Muscle layer of duodenum (tissue), 2 donors: ENCODE measurements around the gene BICRAL.

Source experiments
- H3K27ac ChIP-seq: one replicate; pipeline ENCODE4 v1.7.0; 2013; ENCODE audit warnings: mild to moderate bottlenecking, low read length
- H3K27me3 ChIP-seq: one replicate; pipeline ENCODE4 v1.7.0; 2013; ENCODE audit warnings: low read depth, mild to moderate bottlenecking, control low read depth, low read length
- H3K36me3 ChIP-seq, 2 donors: one replicate each; pipeline ENCODE4 v1.7.0; 2013; ENCODE audit warnings: low read length in 2 of 2, control low read depth in 1 of 2, mild to moderate bottlenecking in 1 of 2; ENCODE audit not compliant: insufficient read depth in 2 of 2, control insufficient read depth in 1 of 2
- H3K4me1 ChIP-seq, 2 donors: one replicate each; pipeline ENCODE4 v1.7.0; 2013; ENCODE audit warnings: low read length in 2 of 2, mild to moderate bottlenecking in 2 of 2, control low read depth in 1 of 2, moderate library complexity in 1 of 2; ENCODE audit not compliant: insufficient read depth in 2 of 2, control insufficient read depth in 1 of 2
- H3K4me3 ChIP-seq, 2 donors: one replicate each; pipeline ENCODE4 v1.7.0; 2013; ENCODE audit warnings: low read length in 2 of 2, low read depth in 1 of 2, mild to moderate bottlenecking in 1 of 2
- H3K9me3 ChIP-seq, 2 donors: one replicate each; pipeline ENCODE4 v1.7.0; 2013; ENCODE audit warnings: low read length in 2 of 2, control low read depth in 1 of 2, mild to moderate bottlenecking in 1 of 2; ENCODE audit not compliant: control insufficient read depth in 1 of 2
- donor health status: healthy.

BICRAL gene

GRCh38 chr6:42783177-42783875 lies 1.5 kb downstream of the BICRAL start:
- H3K27ac ChIP-seq, result peak overlapping the region; percentile 100
- no peaks in the 10 kb centered on the region for H3K9me3 ChIP-seq
- H3K4me3 ChIP-seq, result peak overlapping the region; percentile 85 to 98
- H3K27me3 ChIP-seq, result no peaks in the 10 kb centered on the region
- H3K4me1 ChIP-seq, result peaks cover 18 to 36% of the 10 kb centered on the region in 2 donors
- peaks cover 0 to 6% of the 10 kb centered on the region in 2 donors for H3K36me3 ChIP-seq

- H3K36me3 ChIP-seq, result peaks cover 0 to 6% of the 10 kb centered on the region in 2 donors
- no peaks in the 10 kb centered on the region for H3K9me3 ChIP-seq
- H3K27ac ChIP-seq, result peak overlapping the region; percentile 100
- peaks cover 18 to 43% of the 10 kb centered on the region in 2 donors for H3K4me1 ChIP-seq
- peak overlapping the region; percentile 85 to 98 for H3K4me3 ChIP-seq
- no peaks in the 10 kb centered on the region for H3K27me3 ChIP-seq
Measured at GRCh38 chr6:42783876-42784642, 2.2 kb downstream of the BICRAL start.

- peak overlapping the region; percentile 100 for H3K27ac ChIP-seq
- no peaks in the 10 kb centered on the region for H3K27me3 ChIP-seq
- peaks cover 0 to 6% of the 10 kb centered on the region in 2 donors for H3K36me3 ChIP-seq
- peaks cover 18 to 51% of the 10 kb centered on the region in 2 donors for H3K4me1 ChIP-seq
- H3K4me3 ChIP-seq, result peak overlapping the region; percentile 85 to 98
- no peaks in the 10 kb centered on the region for H3K9me3 ChIP-seq
Measured at GRCh38 chr6:42784717-42785498, 3.1 kb downstream of the BICRAL start.

- Histone ChIP-seq H3K4me1 (peaks cover 22 to 56% of the 10 kb centered on the region in 2 donors), H3K9me3 (no peaks in the 10 kb centered on the region), H3K27ac (peak overlapping the region; percentile 12), H3K36me3 (peaks cover 0 to 6% of the 10 kb centered on the region in 2 donors), H3K27me3 (no peaks in the 10 kb centered on the region), H3K4me3 (peak overlapping the region in 1 of 2 donors; percentile 85)
Measured at GRCh38 chr6:42786525-42786985, 4.7 kb downstream of the BICRAL start.

- peaks cover 22 to 56% of the 10 kb centered on the region in 2 donors for H3K4me1 ChIP-seq
- peak overlapping the region; percentile 12 for H3K27ac ChIP-seq
- H3K9me3 ChIP-seq, result no peaks in the 10 kb centered on the region
- no peak overlapping the region for H3K4me3 ChIP-seq
- no peaks in the 10 kb centered on the region for H3K27me3 ChIP-seq
- H3K36me3 ChIP-seq, result peaks cover 0 to 6% of the 10 kb centered on the region in 2 donors
Measured at GRCh38 chr6:42787063-42787472, 5.2 kb downstream of the BICRAL start.

- peaks cover 22 to 56% of the 10 kb centered on the region in 2 donors for H3K4me1 ChIP-seq
- no peak overlapping the region for H3K4me3 ChIP-seq
- no peak overlapping the region for H3K27ac ChIP-seq
- H3K27me3 ChIP-seq, result no peaks in the 10 kb centered on the region
- peaks cover 0 to 4% of the 10 kb centered on the region in 2 donors for H3K36me3 ChIP-seq
- H3K9me3 ChIP-seq, result no peaks in the 10 kb centered on the region
Measured at GRCh38 chr6:42788671-42789070, 6.8 kb downstream of the BICRAL start.

- Histone ChIP-seq H3K27me3 (no peaks in the 10 kb centered on the region), H3K27ac (peak overlapping the region; percentile 23), H3K4me3 (no peak overlapping the region), H3K36me3 (no peaks in the 10 kb centered on the region), H3K9me3 (no peaks in the 10 kb centered on the region), H3K4me1 (peaks cover 16 to 48% of the 10 kb centered on the region in 2 donors)
Measured at GRCh38 chr6:42790549-42791181, 8.8 kb downstream of the BICRAL start.

GRCh38 chr6:42791706-42792320 lies 10.0 kb downstream of the BICRAL start:
- Histone ChIP-seq H3K27me3 (no peaks in the 10 kb centered on the region), H3K27ac (no peak overlapping the region), H3K4me1 (peaks cover 10 to 37% of the 10 kb centered on the region in 2 donors), H3K9me3 (no peaks in the 10 kb centered on the region), H3K36me3 (no peaks in the 10 kb centered on the region), H3K4me3 (no peak overlapping the region)

GRCh38 chr6:42795651-42796050 lies 13.8 kb downstream of the BICRAL start:
- Histone ChIP-seq H3K4me3 (no peak overlapping the region), H3K9me3 (no peaks in the 10 kb centered on the region), H3K36me3 (peaks cover 0 to 6% of the 10 kb centered on the region in 2 donors), H3K27me3 (no peaks in the 10 kb centered on the region), H3K4me1 (peaks cover 3 to 5% of the 10 kb centered on the region in 2 donors), H3K27ac (no peak overlapping the region)

- H3K27me3 ChIP-seq, result no peaks in the 10 kb centered on the region
- H3K27ac ChIP-seq, result no peak overlapping the region
- no peak overlapping the region for H3K4me3 ChIP-seq
- no peaks in the 10 kb centered on the region for H3K4me1 ChIP-seq
- H3K9me3 ChIP-seq, result no peaks in the 10 kb centered on the region
- peaks cover 0 to 6% of the 10 kb centered on the region in 2 donors for H3K36me3 ChIP-seq
Measured at GRCh38 chr6:42796171-42796570, 14.3 kb downstream of the BICRAL start.
